GM19328 (cell line): Measurements from ENCODE around the gene OR8H1.

ENCODE experiments used
- ATAC-seq: cut with Tn5 transposase; IDR thresholded peaks from one replicate; pipeline ENCODE4 v1.9.1; 2021; ENCODE audit warnings: mild to moderate bottlenecking, moderate library complexity; ENCODE audit not compliant: unreplicated experiment

The OR8H1 gene, protein sequence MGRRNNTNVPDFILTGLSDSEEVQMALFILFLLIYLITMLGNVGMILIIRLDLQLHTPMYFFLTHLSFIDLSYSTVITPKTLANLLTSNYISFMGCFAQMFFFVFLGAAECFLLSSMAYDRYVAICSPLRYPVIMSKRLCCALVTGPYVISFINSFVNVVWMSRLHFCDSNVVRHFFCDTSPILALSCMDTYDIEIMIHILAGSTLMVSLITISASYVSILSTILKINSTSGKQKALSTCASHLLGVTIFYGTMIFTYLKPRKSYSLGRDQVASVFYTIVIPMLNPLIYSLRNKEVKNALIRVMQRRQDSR

DNA sequence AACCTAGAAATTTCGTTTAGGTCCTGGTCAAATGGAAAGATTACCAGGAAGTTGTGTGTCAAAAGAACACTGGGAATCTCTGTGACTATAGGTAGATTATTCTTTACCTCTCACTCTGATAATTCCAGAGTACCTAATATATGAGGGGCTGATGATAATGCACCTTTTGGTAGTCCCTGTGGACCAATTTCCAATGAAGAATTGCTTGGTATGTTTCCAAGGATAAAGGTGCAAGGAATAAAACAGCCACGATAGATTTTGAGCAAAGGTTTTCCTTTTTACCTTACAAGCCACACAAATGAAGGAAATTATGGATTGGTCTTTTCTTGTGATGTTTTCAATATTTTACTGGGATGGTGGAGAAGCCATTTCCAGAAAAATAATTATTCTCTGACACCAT lies at the start of gene OR8H1:
OR8H1 (minus strand) TSS at position 101 of the 400 bp plus-strand sequence. CDS start 1,192 bp downstream, outside the sequence.
- ATAC-seq = no peak

DNA sequence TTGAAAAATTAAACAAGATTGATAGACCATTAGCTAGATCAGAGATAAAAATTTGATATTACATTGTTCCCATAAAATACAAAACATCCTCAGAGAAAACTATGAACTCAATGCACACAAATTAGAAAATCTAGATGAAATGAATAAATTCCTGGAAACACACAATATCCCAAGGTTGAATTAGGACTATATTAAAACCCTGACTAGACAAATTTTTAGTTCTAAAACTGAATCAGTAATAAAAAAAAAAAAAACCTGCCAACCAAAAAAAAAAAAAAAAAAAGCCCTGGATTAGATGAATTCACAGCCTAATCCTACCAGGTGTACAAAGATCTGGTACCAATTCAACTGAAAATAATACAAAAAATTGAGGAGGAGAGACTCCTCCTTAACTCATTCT lies 48.2 kb upstream of the OR8H1 start:
- no peak for ATAC-seq

DNA sequence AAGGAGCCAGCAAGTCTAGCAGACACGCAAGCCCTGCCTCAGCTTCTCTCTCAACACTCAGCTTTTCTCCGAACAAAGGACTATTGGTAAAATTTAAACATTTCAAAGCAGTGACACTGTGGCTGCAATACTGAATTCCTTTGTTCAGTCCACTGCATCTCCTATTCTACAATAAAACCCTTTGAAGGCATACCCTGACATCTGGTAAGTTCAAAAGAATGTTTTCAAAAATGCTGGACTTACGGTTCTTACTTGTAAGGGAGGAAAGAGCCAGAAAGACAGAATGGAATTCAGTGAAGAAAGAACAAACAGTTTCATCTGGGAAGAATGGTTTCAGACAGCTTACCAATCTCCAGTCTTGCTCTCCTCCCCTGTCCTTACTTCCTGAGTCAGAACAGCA lies 41.1 kb upstream of the OR8H1 start:
- ATAC-seq = no peak

- no peak for ATAC-seq
These were observed 39.9 kb upstream of the OR8H1 start for GRCh38 chr11:56331861-56332491.

DNA sequence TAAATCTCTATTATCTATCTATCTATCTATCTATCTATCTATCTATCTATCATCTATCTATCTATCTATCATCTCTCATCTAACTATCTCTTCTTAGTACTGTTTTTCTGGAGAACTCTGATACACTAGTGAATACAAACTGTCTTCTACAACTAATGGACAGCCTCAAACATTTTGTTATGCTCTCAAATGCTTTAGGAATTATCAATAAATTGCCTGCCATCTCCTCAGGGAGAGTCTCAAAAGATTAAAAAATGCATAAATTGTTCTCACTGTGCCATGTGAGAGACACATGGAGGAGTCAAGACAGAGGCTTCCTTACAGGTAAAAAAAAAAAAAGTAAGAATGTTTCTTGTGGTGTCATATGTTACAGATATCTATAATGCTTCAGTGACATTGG lies 22.8 kb upstream of the OR8H1 start, which contains the start of gene OR8K3:
OR8K3 (plus strand) TSS at position 301 of the 400 bp plus-strand sequence. CDS start 3,163 bp downstream, outside the sequence.
- ATAC-seq = no peak

DNA sequence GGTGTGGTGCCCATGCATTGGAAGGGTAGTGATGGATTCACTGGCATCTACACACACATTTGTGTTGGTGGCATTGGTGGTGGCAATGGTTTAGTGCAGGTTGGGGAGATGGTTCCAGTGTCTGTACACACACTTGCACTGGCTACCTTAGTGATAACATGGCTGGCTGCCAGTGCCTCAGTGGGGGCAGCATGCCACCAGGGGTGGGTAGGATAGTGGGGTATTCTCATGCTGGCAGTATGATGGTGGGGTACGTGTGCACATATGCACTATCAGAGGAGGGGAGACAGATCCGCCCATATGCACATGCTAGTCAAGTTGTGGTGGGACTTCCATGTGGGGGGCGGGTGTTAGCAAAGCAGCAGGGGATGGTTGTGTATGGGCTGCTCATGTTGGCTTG lies 15.8 kb upstream of the OR8H1 start:
- no peak for ATAC-seq

- ATAC-seq = no peak
These were observed 4.8 kb upstream of the OR8H1 start for GRCh38 chr11:56296898-56297297.

GRCh38 chr11:56273854-56274253 lies 18.2 kb downstream of the OR8H1 start, which contains the start of gene OR5T1:
Gene OR5T1 (plus strand): TSS chr11:56274154. CDS start chr11:56275639, 1,485 bp downstream.
- ATAC-seq = no peak

DNA sequence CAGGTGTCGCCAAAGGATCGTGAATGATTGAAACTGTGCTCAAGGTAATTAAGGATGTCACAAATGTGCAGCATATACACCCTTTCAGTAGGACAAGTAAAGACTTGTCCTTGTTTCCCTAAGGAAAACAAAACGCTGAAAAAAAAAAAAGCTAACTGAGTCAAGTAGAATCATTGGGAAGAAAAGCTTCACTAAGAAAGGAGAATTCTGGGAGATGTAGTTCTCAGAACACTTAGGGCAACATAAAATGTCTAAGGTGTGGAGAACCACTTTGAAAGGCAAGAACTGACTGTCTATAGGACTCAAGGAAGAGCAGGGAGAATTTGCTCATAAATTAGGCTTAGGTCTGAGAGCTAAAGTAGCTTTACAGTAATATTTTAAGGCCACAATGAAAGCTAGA lies 21.0 kb downstream of the OR8H1 start:
- no peak for ATAC-seq

- ATAC-seq = no peak
These were observed 40.1 kb downstream of the OR8H1 start, which contains the start of gene OR5T3 for GRCh38 chr11:56251954-56252353. Gene OR5T3 (plus strand): TSS chr11:56252254. CDS start chr11:56252254, 0 bp downstream.
